Measurements from ENCODE around the gene SLC38A3. TPM values are rescaled to one million over a fixed set of nuclear protein-coding genes. Genes with fewer than 3 reads are reported as not detected.

Gene SLC38A3
- total RNA-seq, 1 donor from 2014 or later, result not detected

DNA sequence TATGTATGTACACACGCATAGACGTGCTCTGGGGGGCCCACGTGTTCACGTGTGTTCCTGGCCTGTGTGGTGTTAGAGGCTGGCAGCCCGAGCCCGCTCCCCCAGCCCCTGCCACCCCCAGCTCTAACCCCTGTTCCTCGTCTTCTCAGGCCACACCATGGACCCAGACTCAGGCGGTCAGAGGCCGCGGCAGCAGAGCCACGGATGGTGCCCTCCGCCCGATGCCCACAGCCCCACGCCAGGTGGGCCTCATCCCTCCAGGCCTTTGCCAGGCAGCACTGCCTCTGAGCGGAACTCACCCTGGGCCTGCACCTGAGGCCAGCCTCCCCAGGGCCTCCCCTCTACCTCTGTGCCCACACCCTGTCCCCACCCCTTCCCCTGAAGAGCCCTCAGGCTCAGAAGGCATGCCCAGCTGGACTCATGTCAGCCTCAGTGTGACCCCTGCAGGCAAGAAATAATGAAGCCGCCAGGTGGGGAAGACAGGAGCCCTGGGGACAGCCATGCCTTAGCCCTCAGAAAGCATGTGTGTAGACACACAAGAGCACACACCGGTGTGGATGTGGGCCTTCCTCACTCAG lies 30.0 kb upstream of the SLC38A3 start:
- Histone ChIP-seq H3K27ac (no peak overlapping the region), H3K9me3 (no peaks in the 10 kb centered on the region), H3K4me1 (peaks cover 0 to 5% of the 10 kb centered on the region in 2 donors), H3K27me3 (no peaks in the 10 kb centered on the region), H3K36me3 (peaks cover 18 to 41% of the 10 kb centered on the region in 2 donors), H3K4me3 (no peak overlapping the region)
- DNase-seq (ENCODE audit: low spot score in 2 of 2), result no peak
- TF ChIP-seq, protein P1, sequence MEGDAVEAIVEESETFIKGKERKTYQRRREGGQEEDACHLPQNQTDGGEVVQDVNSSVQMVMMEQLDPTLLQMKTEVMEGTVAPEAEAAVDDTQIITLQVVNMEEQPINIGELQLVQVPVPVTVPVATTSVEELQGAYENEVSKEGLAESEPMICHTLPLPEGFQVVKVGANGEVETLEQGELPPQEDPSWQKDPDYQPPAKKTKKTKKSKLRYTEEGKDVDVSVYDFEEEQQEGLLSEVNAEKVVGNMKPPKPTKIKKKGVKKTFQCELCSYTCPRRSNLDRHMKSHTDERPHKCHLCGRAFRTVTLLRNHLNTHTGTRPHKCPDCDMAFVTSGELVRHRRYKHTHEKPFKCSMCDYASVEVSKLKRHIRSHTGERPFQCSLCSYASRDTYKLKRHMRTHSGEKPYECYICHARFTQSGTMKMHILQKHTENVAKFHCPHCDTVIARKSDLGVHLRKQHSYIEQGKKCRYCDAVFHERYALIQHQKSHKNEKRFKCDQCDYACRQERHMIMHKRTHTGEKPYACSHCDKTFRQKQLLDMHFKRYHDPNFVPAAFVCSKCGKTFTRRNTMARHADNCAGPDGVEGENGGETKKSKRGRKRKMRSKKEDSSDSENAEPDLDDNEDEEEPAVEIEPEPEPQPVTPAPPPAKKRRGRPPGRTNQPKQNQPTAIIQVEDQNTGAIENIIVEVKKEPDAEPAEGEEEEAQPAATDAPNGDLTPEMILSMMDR (IDR thresholded peaks at IDR 0.05), result no peak
- intact Hi-C loops (cut with DNase I), result no loop called here

DNA sequence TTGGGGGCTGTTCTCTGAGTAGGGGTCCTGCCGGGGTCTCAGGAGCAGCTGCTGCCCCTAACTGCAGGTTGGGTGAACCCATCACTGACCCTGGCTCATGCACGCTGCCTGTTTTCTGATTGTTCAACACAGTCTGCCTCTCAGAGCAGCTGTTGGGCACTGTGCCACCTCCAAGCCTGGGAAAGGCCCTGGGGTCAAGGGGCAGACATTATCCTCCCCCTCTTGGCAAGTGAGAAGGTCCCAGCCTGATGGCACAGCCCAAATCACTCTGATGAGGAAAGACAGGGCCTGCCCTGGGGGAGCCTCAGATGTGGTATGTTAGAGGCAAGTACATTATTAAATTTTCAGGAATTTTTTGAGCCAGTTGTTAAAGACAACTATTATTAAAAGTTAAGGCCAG lies 27.7 kb upstream of the SLC38A3 start:
- DNase-seq (ENCODE audit: low spot score in 2 of 2), result no peak
- H3K9me3 ChIP-seq, result no peaks in the 10 kb centered on the region
- peaks cover 18 to 49% of the 10 kb centered on the region in 2 donors for H3K36me3 ChIP-seq

DNA sequence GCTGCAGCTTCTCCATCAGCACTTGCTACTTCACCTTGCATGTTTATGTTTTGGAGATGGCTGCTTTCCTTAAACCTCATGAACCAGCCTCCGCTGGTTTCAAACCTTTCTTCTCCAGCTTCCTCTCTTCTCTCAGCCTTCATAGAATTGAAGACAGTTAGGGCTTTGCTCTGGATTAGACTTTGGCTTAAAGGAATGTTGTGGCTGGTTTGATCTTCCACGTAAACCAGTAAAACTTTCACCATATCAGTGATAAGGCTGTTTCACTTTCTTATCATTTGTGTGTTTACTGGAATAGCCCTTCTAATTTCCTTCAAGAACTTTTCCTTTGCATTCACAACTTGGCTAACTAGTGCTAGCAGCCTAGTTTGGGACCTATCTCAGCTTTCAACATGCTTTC lies 25.4 kb upstream of the SLC38A3 start:
- Histone ChIP-seq H3K9me3 (no peaks in the 10 kb centered on the region), H3K4me3 (no peak overlapping the region), H3K36me3 (peaks cover 11 to 61% of the 10 kb centered on the region in 2 donors), H3K4me1 (no peaks in the 10 kb centered on the region), H3K27ac (no peak overlapping the region), H3K27me3 (no peaks in the 10 kb centered on the region)
- TF ChIP-seq, protein P1 (IDR thresholded peaks at IDR 0.05), result no peak
- intact Hi-C loops (cut with DNase I), result no loop called here
- DNase-seq (ENCODE audit: low spot score in 2 of 2), result no peak

More for the DNA sequence above, 27.7 kb upstream of the SLC38A3 start:
- intact Hi-C loops (cut with DNase I), result no loop called here
- TF ChIP-seq, protein P1 (IDR thresholded peaks at IDR 0.05), result no peak
- no peaks in the 10 kb centered on the region for H3K4me1 ChIP-seq
- H3K27ac ChIP-seq, result no peak overlapping the region
- H3K4me3 ChIP-seq, result no peak overlapping the region
- H3K27me3 ChIP-seq, result no peaks in the 10 kb centered on the region

DNA sequence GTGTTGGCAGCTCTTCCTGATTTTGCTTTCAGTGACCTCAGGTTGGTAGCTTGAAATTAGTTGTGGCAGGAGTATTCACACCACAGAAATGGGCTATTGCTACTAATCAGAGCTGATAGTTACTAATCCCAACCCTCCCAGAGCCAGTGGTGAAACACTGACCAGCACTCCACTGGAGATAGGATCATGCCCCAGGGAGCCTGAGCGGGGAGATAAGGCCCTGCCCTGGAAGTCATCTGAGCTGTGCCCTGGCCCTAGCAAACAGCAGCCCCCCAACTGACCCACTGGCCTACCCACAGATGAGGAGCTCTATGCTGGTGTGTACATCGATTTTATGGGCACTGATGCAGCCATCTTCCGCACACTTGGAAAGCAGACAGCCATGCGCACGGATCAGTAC lies 23.1 kb upstream of the SLC38A3 start:
- Histone ChIP-seq H3K4me1 (no peaks in the 10 kb centered on the region), H3K4me3 (no peak overlapping the region), H3K27me3 (no peaks in the 10 kb centered on the region), H3K9me3 (no peaks in the 10 kb centered on the region), H3K27ac (no peak overlapping the region), H3K36me3 (peaks cover 0 to 57% of the 10 kb centered on the region in 2 donors)
- TF ChIP-seq, protein P1 (IDR thresholded peaks at IDR 0.05), result no peak
- no peak for DNase-seq (ENCODE audit: low spot score in 2 of 2)
- intact Hi-C loops (cut with DNase I), result no loop called here

DNA sequence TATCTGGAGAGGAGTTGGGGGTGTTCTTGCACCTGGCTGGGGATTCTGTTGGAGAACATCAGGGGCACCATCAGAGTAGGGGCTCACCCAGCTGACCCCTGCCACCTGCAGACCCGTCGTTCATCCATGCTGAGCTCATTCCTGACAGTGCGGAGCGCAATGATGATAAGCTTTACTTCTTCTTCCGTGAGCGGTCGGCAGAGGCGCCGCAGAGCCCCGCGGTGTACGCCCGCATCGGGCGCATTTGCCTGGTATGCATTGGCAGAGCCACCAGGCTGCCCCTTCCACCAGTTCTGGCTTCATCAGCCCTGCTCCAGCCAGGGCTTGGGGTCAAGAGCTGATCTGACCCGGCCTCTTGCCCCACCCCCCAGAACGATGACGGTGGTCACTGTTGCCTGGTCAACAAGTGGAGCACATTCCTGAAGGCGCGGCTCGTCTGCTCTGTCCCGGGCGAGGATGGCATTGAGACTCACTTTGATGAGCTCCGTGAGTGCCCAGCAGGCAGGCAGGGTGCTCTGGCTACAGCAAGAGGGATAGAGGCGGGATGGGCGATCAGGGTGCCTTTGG lies 22.5 kb upstream of the SLC38A3 start:
- no peaks in the 10 kb centered on the region for H3K9me3 ChIP-seq
- H3K4me1 ChIP-seq, result no peaks in the 10 kb centered on the region
- no peak overlapping the region for H3K4me3 ChIP-seq
- H3K27me3 ChIP-seq, result no peaks in the 10 kb centered on the region
- no peak overlapping the region for H3K27ac ChIP-seq
- intact Hi-C loops (cut with DNase I), result no loop called here
- DNase-seq (ENCODE audit: low spot score in 2 of 2), result no peak
- TF ChIP-seq, protein P1 (IDR thresholded peaks at IDR 0.05), result no peak
- peaks cover 0 to 51% of the 10 kb centered on the region in 2 donors for H3K36me3 ChIP-seq

All from ascending aorta (tissue), 2 donors.